Loucy (cell line): Measurements from ENCODE around the gene TAS1R1.

ENCODE experiments used
- CTCF ChIP-seq: fragments of 200-600 bp; sonication (generic); conservative IDR thresholded peaks from 2 replicates; pipeline ENCODE4 v1.5.1; 2014; ENCODE audit warnings: mild to moderate bottlenecking, antibody characterized with exemption, low read length
- EZH2phosphoT487 ChIP-seq: fragments of 200-600 bp; IDR thresholded peaks from 2 replicates; pipeline ENCODE4 v1.6.1; 2018; ENCODE audit warnings: antibody characterized with exemption, mild to moderate bottlenecking, moderate library complexity, borderline replicate concordance

- TF ChIP-seq CTCF (no peak), EZH2phosphoT487 (no peak)
Observed at GRCh38 chr1:6519491-6519934, 35.6 kb upstream of the TAS1R1 start.
